ENCODE measurements around the gene SDCBP2. TPM values are rescaled to one million over a fixed set of nuclear protein-coding genes. Genes with fewer than 3 reads are reported as not detected.

The SDCBP2 gene
- total and polyA plus RNA-seq, 2 of the 8 experiments (the other 6 are each of a cell fraction or from before 2014, with no cell fraction given): 4.2 to 6.7 TPM

DNA sequence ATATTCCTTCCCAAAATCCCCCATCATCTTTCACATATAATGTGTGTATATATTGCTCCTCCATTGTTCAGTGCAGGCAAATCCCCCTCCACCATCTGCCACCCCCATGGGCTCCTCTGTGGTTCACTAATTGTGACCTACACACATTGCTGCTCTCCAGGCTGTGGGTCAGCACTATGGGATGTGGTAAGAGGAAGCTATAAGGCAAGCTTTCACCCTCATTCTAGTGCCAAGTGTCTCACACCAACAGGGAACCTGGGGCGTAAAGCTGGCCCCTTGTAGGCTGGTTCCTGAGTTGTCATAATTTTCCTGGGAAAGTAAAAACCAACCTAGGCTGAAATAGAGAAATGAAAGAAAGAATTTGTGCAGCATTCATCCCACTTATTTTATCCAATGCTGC is 47.1 kb upstream of the SDCBP2 start:
- H2BK12ac ChIP-seq (ENCODE audit: low read depth, low read length): no peak overlapping the region
- no peak overlapping the region for H3K4ac ChIP-seq (replicated peaks; ENCODE audit: insufficient read length, low read depth, low read length)
- no peak overlapping the region for H2AFZ ChIP-seq (ENCODE audit: low read length)
- H2BK20ac ChIP-seq (ENCODE audit: low read length): no peak overlapping the region
- no peaks in the 10 kb centered on the region for H3K9me3 ChIP-seq (ENCODE audit: insufficient read depth in 2 of 2, low read depth in 1 of 2, low read length in 1 of 2)
- H3K9ac ChIP-seq (replicated peaks in 1 of 4; ENCODE audit: extremely low read depth in 1 of 4, low read depth in 3 of 4, low read length in 3 of 4): no peak overlapping the region
- POLR2A ChIA-PET (ENCODE audit: partially characterized antibody): interaction anchor here (1.1 to 2.4 kb wide), 4 partner anchors 10 to 50 kb away, joined by 3 to 7 read pairs (median 6); no protein-coding TSS in a partner anchor
- H4K5ac ChIP-seq (ENCODE audit: insufficient read length, low read depth, low read length): no peak overlapping the region
- no peak overlapping the region for H2AK5ac ChIP-seq (ENCODE audit: low read depth, low read length)
- H3K4me3 ChIP-seq (ENCODE audit: extremely low read depth in 1 of 4, insufficient read depth in 2 of 4, low read depth in 3 of 4, low read length in 4 of 4): no peak overlapping the region
- no peak overlapping the region for H2BK5ac ChIP-seq (ENCODE audit: low read depth, low read length)
- no peak overlapping the region for H4K91ac ChIP-seq (replicated peaks; ENCODE audit: insufficient read length, low read length)
- 0 out of 4 replicates have a peak overlapping the region, but pooled peaks of 1 of the 2 experiments have one; percentile 23 for H3K4me2 ChIP-seq (ENCODE audit: insufficient read depth in 1 of 2, low read depth in 2 of 2, low read length in 2 of 2)
- H3K79me1 ChIP-seq (ENCODE audit: low read depth, low read length): peaks cover 22% of the 10 kb centered on the region
- no peak overlapping the region for H3K27ac ChIP-seq (ENCODE audit: low read depth, low read length)
- no peak overlapping the region for H2BK15ac ChIP-seq (ENCODE audit: low read length)
- WGBS, 2 experiments (ENCODE audit: extremely low coverage in 1 of 2, insufficient coverage in 1 of 2, insufficient read length in 1 of 2, insufficient replicate concordance in 2 of 2, low coverage in 1 of 2, low lambda C conversion rate in 2 of 2, missing lambda C conversion rate in 1 of 2): 75% methylated on average over 1 of the region's 1 CpG; no CpG with 5 or more reads in 1 of the 2 experiments
- H3K14ac ChIP-seq (ENCODE audit: insufficient read length): no peak overlapping the region
- H3K36me3 ChIP-seq (ENCODE audit: control insufficient read depth in 2 of 4, insufficient read depth in 4 of 4, low read length in 3 of 4): peaks cover 6 to 28% (median 17%) of the 10 kb centered on the region in 4 experiments
- no peaks in the 10 kb centered on the region for H3K27me3 ChIP-seq (replicated peaks in 1 of 4; ENCODE audit: control insufficient read depth in 3 of 4, extremely low read depth in 1 of 4, insufficient read depth in 3 of 4, low read length in 3 of 4)
- DNase-seq (ENCODE audit: low read depth in 1 of 2, low spot score in 2 of 2) (peak in 1 of 2 experiments; percentile 27), FAIRE-seq (no peak)
- no peak overlapping the region for H4K8ac ChIP-seq (ENCODE audit: extremely low read depth, insufficient read depth, low read length)
- no peak overlapping the region for H2BK120ac ChIP-seq (replicated peaks; ENCODE audit: low read depth, low read length)
- H3K4me1 ChIP-seq (replicated peaks in 1 of 4; ENCODE audit: control insufficient read depth in 3 of 4, insufficient read depth in 4 of 4, low read length in 3 of 4): peaks cover 0 to 17% (median 2%) of the 10 kb centered on the region in 4 experiments; a peak in 4 of 7 replicates
- CTCF ChIA-PET (ENCODE audit: partially characterized antibody): interaction anchor here (0.6 to 2.7 kb wide), 4 partner anchors 16 to 45 kb away, joined by 3 to 5 read pairs (median 3); no protein-coding TSS in a partner anchor
- peaks cover 17 to 50% of the 10 kb centered on the region in 2 experiments for H4K20me1 ChIP-seq (replicated peaks in 1 of 2; ENCODE audit: control insufficient read depth in 1 of 2, insufficient read depth in 2 of 2, low read length in 2 of 2)
- no peaks in the 10 kb centered on the region for H3K23me2 ChIP-seq (ENCODE audit: low read depth, low read length)
- H3K56ac ChIP-seq (replicated peaks; ENCODE audit: insufficient read length, low read depth, low read length): no peak overlapping the region
- H3K18ac ChIP-seq (ENCODE audit: extremely low read depth, low read length): no peak overlapping the region
- H3K23ac ChIP-seq (ENCODE audit: insufficient read length): no peak overlapping the region
- H3K79me2 ChIP-seq (ENCODE audit: control insufficient read depth in 1 of 2, insufficient read depth in 2 of 2, low read length in 2 of 2): peaks cover 13 to 71% of the 10 kb centered on the region in 2 experiments
- no peak for TF ChIP-seq GABPA (IDR thresholded peaks at IDR 0.05; ENCODE audit: borderline replicate concordance, insufficient read depth, low read length)
- TF ChIP-seq POLR2AphosphoS5 (IDR thresholded peaks at IDR 0.05; ENCODE audit: low read depth, low read length): no peak
- TF ChIP-seq, protein P1, sequence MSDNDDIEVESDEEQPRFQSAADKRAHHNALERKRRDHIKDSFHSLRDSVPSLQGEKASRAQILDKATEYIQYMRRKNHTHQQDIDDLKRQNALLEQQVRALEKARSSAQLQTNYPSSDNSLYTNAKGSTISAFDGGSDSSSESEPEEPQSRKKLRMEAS (IDR thresholded peaks at IDR 0.05): no peak
- no peak for TF ChIP-seq NANOG (IDR thresholded peaks at IDR 0.05; ENCODE audit: insufficient read depth, low read depth, low read length, poor library complexity, severe bottlenecking)
- no peak for TF ChIP-seq KDM1A (IDR thresholded peaks at IDR 0.05; ENCODE audit: borderline replicate concordance, low read length)
- no peak for TF ChIP-seq FOSL1 (IDR thresholded peaks at IDR 0.05; ENCODE audit: insufficient read depth, low read depth, low read length)
- TF ChIP-seq RAD21 (IDR thresholded peaks at IDR 0.05 in 1 of 2, conservative IDR thresholded peaks at IDR 0.05 in 1 of 2; ENCODE audit: low read depth in 2 of 2, low read length in 2 of 2): no peak
- no peak for TF ChIP-seq POLR2A (IDR thresholded peaks at IDR 0.05; ENCODE audit: control extremely low read depth in 1 of 2, low read depth in 2 of 2, low read length in 2 of 2)
- TF ChIP-seq RBBP5 (IDR thresholded peaks at IDR 0.05; ENCODE audit: borderline replicate concordance, low read depth, low read length): no peak
- TF ChIP-seq JUND (IDR thresholded peaks at IDR 0.05; ENCODE audit: low read length): no peak
- TF ChIP-seq TEAD4 (IDR thresholded peaks at IDR 0.05; ENCODE audit: low read depth, low read length): no peak
- no peak for TF ChIP-seq ZNF274 (IDR thresholded peaks at IDR 0.05; ENCODE audit: borderline replicate concordance, extremely low read depth, low read length)
- TF ChIP-seq BRCA1 (IDR thresholded peaks at IDR 0.05; ENCODE audit: low read depth, low read length): no peak

All from H1 (cell line).